SK-N-SH (cell line): ENCODE measurements around the gene C22orf31.

Source experiments
- GABPA ChIP-seq: IDR thresholded peaks from 2 replicates; pipeline ENCODE4 v1.4.0; 2012; ENCODE audit warnings: low read depth, mild to moderate bottlenecking
- SMC3 ChIP-seq: IDR thresholded peaks from 2 replicates; pipeline ENCODE4 v1.6.1; 2012; ENCODE audit warnings: low read depth, low read length, improper control_type of control experiment
- TAF1 ChIP-seq: IDR thresholded peaks from 2 replicates; pipeline ENCODE4 v1.6.1; 2012; ENCODE audit warnings: low read depth, mild to moderate bottlenecking, low read length, moderate library complexity, borderline replicate concordance

GRCh38 chr22:29044657-29045176, 16.9 kb downstream of the C22orf31 start:
- TF ChIP-seq SMC3 (no peak), GABPA (no peak), TAF1 (no peak)
